SU-DHL-6 (cell line): Measurements from ENCODE around the gene CNTN5.

ENCODE experiments used
- H2AFZ ChIP-seq: fragments of 200-600 bp; sonication (generic); 2 replicates; pipeline ENCODE4 v1.6.1; 2014; ENCODE audit warnings: low read depth, mild to moderate bottlenecking, moderate library complexity, mixed read lengths, antibody characterized with exemption, low read length; ENCODE audit not compliant: severe bottlenecking
- H3F3A ChIP-seq: fragments of 200-600 bp; shearing (Covaris generic); 2 replicates; pipeline ENCODE4 v1.6.0; 2016; ENCODE audit warnings: antibody characterized with exemption, mild to moderate bottlenecking; ENCODE audit not compliant: insufficient read depth
- H3K27ac ChIP-seq: fragments of 200-600 bp; sonication (generic); 2 replicates; pipeline ENCODE4 v1.5.1; 2016; ENCODE audit warnings: low read depth, mild to moderate bottlenecking, low read length, moderate library complexity, mixed read lengths
- H3K27me3 ChIP-seq: fragments of 200-600 bp; sonication (generic), shearing (Covaris generic); 2 replicates; pipeline ENCODE4 v1.6.0; 2014; ENCODE audit warnings: mild to moderate bottlenecking, low read length
- H3K36me3 ChIP-seq: fragments of 200-600 bp; sonication (generic); 2 replicates; pipeline ENCODE4 v1.6.1; 2014; ENCODE audit warnings: mild to moderate bottlenecking, low read length, mixed read lengths
- H3K4me2 ChIP-seq: fragments of 300-600, 200-600 bp; shearing (Covaris generic), sonication (generic); 2 replicates; pipeline ENCODE4 v1.6.0; 2014; ENCODE audit warnings: low read length, low read depth, mild to moderate bottlenecking; ENCODE audit not compliant: poor library complexity, severe bottlenecking
- H3K4me3 ChIP-seq: fragments of 200-600 bp; sonication (generic); 2 replicates; pipeline ENCODE4 v1.5.1; 2014; ENCODE audit warnings: antibody characterized with exemption, low read length, mild to moderate bottlenecking, mixed read lengths; ENCODE audit not compliant: insufficient read depth, poor library complexity, severe bottlenecking
- H3K79me2 ChIP-seq: fragments of 200-600 bp; sonication (generic); 2 replicates; pipeline ENCODE4 v1.6.1; 2014; ENCODE audit warnings: mild to moderate bottlenecking, low read length, moderate library complexity; ENCODE audit not compliant: insufficient read depth
- H3K9ac ChIP-seq: fragments of 200-600 bp; sonication (generic); 2 replicates; pipeline ENCODE4 v1.7.0; 2014; ENCODE audit warnings: mild to moderate bottlenecking, low read length
- H3K9me2 ChIP-seq: fragments of 200-600 bp; sonication (generic); replicated peaks from 2 replicates; pipeline ENCODE4 v1.6.1; 2014; ENCODE audit warnings: low read length; ENCODE audit not compliant: insufficient read depth
- H3K9me3 ChIP-seq: fragments of 200-600 bp; sonication (generic); 2 replicates; pipeline ENCODE4 v1.6.1; 2014; ENCODE audit warnings: low read length, mixed read lengths; ENCODE audit not compliant: insufficient read depth
- H4K20me1 ChIP-seq: fragments of 200-600 bp; sonication (generic); 2 replicates; pipeline ENCODE4 v1.6.1; 2014; ENCODE audit warnings: low read depth, mild to moderate bottlenecking, antibody characterized with exemption, low read length, moderate library complexity, mixed read lengths
- EZH2phosphoT487 ChIP-seq: fragments of 200-600 bp; sonication (generic), shearing (Covaris generic); conservative IDR thresholded peaks from 2 replicates; pipeline ENCODE4 v1.6.1; 2018; ENCODE audit warnings: mild to moderate bottlenecking, antibody characterized with exemption, low read length, moderate library complexity, mixed read lengths
- TF ChIP-seq, protein P1 (sequence below): fragments of 200-600 bp; sonication (generic); IDR thresholded peaks from one replicate; pipeline ENCODE4 v1.5.1; 2017; ENCODE audit warnings: antibody characterized with exemption, mild to moderate bottlenecking, low read length, moderate library complexity; ENCODE audit not compliant: insufficient read depth, poor library complexity, severe bottlenecking

CNTN5 gene

DNA sequence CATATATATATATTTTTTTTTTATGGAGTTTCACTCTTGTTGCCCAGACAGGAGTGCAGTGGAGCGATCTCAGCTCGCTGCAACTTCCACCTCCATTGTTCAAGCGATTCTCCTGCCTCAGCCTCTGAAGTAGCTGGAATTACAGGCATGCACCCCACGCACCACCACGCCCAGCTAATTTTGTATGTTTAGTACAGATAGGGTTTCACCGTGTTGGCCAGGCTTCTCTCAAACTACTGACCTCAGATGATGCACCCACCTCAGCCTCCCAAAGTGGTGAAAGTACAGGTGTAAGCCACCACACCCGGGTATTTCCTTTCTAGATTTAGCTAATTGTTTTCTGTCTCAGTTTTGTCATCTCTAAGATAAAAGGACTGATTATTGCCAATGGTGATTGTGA lies 821.1 kb downstream of the CNTN5 start:
- TF ChIP-seq EZH2phosphoT487: no peak
- TF ChIP-seq, protein P1, sequence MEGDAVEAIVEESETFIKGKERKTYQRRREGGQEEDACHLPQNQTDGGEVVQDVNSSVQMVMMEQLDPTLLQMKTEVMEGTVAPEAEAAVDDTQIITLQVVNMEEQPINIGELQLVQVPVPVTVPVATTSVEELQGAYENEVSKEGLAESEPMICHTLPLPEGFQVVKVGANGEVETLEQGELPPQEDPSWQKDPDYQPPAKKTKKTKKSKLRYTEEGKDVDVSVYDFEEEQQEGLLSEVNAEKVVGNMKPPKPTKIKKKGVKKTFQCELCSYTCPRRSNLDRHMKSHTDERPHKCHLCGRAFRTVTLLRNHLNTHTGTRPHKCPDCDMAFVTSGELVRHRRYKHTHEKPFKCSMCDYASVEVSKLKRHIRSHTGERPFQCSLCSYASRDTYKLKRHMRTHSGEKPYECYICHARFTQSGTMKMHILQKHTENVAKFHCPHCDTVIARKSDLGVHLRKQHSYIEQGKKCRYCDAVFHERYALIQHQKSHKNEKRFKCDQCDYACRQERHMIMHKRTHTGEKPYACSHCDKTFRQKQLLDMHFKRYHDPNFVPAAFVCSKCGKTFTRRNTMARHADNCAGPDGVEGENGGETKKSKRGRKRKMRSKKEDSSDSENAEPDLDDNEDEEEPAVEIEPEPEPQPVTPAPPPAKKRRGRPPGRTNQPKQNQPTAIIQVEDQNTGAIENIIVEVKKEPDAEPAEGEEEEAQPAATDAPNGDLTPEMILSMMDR: no peak
- Histone ChIP-seq H2AFZ (no peak overlapping the region), H3K4me3 (no peak overlapping the region), H3F3A (no peaks in the 10 kb centered on the region), H3K36me3 (no peaks in the 10 kb centered on the region; the same call in 1 of the 2 replicates), H3K9me2 (no peaks in the 10 kb centered on the region; the same call in 1 of the 2 replicates), H3K27ac (no peak overlapping the region), H3K27me3 (no peaks in the 10 kb centered on the region), H3K79me2 (no peaks in the 10 kb centered on the region), H3K9ac (no peak overlapping the region), H4K20me1 (no peaks in the 10 kb centered on the region), H3K4me2 (no peak overlapping the region), H3K9me3 (no peaks in the 10 kb centered on the region)

DNA sequence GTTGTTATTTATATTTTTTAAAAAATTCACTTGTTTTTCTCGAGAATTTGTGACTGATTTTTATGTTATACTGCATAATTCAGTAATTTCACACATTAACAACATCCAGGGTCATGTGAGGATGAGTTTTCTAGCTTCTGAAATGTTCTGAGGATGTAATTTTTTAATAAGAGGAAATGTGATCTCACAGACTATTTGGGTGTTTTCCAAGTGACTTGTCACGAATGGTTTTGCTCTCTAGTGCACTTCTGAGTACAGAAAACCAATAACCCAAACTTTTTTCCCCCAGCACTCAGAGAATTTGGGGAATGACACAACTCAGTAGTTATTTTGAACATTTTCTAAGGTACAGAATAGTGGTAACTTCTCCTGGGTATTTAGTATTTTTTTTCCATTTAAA lies 845.2 kb downstream of the CNTN5 start:
- H3K9ac ChIP-seq: no peak overlapping the region
- H3F3A ChIP-seq: no peaks in the 10 kb centered on the region
- no peaks in the 10 kb centered on the region for H4K20me1 ChIP-seq
- H3K4me3 ChIP-seq: no peak overlapping the region
- H2AFZ ChIP-seq: no peak overlapping the region
- TF ChIP-seq EZH2phosphoT487: no peak
- TF ChIP-seq, protein P1: no peak
- no peak overlapping the region for H3K4me2 ChIP-seq
- no peaks in the 10 kb centered on the region for H3K36me3 ChIP-seq
- no peaks in the 10 kb centered on the region for H3K27me3 ChIP-seq
- no peaks in the 10 kb centered on the region for H3K79me2 ChIP-seq
- H3K9me3 ChIP-seq: no peaks in the 10 kb centered on the region
- no peaks in the 10 kb centered on the region for H3K9me2 ChIP-seq
- no peak overlapping the region for H3K27ac ChIP-seq

DNA sequence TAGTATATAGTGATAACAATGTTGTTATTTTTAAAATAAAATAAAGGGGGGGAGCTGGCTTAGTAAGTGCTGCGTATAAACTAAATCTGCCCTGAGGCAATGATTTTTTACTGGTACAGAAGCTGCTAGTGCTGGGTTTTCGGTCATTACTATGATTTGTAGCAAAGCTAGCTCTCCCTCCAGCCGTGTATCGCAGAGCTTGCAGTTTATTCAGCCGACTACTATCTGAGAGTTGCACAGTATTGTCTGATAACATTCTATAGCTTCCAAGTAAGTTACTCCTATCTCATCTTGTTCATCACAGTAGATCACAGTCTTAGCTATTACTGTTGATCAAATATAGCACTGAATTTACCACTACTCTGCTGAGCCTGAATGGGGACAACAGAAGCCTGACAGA lies 860.9 kb downstream of the CNTN5 start:
- Histone ChIP-seq H3K27ac (no peak overlapping the region), H3K27me3 (no peaks in the 10 kb centered on the region), H4K20me1 (no peaks in the 10 kb centered on the region), H3K36me3 (no peaks in the 10 kb centered on the region), H3K79me2 (no peaks in the 10 kb centered on the region), H3K9me3 (no peaks in the 10 kb centered on the region), H3K4me2 (no peak overlapping the region), H3F3A (no peaks in the 10 kb centered on the region), H3K9ac (no peak overlapping the region), H3K9me2 (no peaks in the 10 kb centered on the region), H3K4me3 (no peak overlapping the region), H2AFZ (no peak overlapping the region)
- no peak for TF ChIP-seq EZH2phosphoT487
- TF ChIP-seq, protein P1: no peak
